Measurements from ENCODE around the gene OR52N5. TPM values are rescaled to one million over a fixed set of nuclear protein-coding genes. Genes with fewer than 3 reads are reported as not detected.

The OR52N5 gene
- total and polyA plus RNA-seq, 9 of the 15 experiments (the other 6 are each of a cell fraction or from before 2014, with no cell fraction given) = not detected

Other genes with a start within 250 kb of the OR52N5 start
Only the 7 nearest of the 19 such genes appear.
- gene TRIM22, start 93.6 kb downstream of the OR52N5 start, total RNA-seq (2014; rRNA removed) = 0.20 and 1.1 TPM in 2 replicates
- gene TRIM22, start 93.6 kb downstream of the OR52N5 start, total RNA-seq (2014; rRNA removed; fragmentation: Illumina TruSeq; extraction: Trizol) = 0.11 and 0.19 TPM in 2 replicates
- gene TRIM22, start 93.6 kb downstream of the OR52N5 start, total RNA-seq (2015; rRNA removed; fragmentation: Illumina TruSeq; extraction: Trizol) = 0.18 and 0.30 TPM in 2 replicates
- 0.35 and 1.2 TPM in 2 replicates for gene TRIM22, start 93.6 kb downstream of the OR52N5 start, total RNA-seq (2021)
- 0.18 and 0.60 TPM in 2 replicates for gene TRIM22, start 93.6 kb downstream of the OR52N5 start, polyA plus RNA-seq (2011; rRNA removed)
- 0.06 and 0.18 TPM in 2 replicates for gene TRIM22, start 93.6 kb downstream of the OR52N5 start, polyA plus RNA-seq (2014; fragmentation: Illumina TruSeq; extraction: Trizol)
- gene TRIM22, start 93.6 kb downstream of the OR52N5 start, polyA plus RNA-seq (2014; fragmentation: Nextera tagmentation; extraction: Ambion mirVana) = under 1 TPM in 1 of 2 experiments, not detected in 1; 0.17 TPM
- gene TRIM22, start 93.6 kb downstream of the OR52N5 start, polyA plus RNA-seq (2014; rRNA removed) = 0.09 TPM in 1 of 2 replicates, not detected in the other
- not detected in 2 replicates for gene OR56B1, start 46.9 kb downstream of the OR52N5 start, total RNA-seq (2014; rRNA removed)
- gene OR56B1, start 46.9 kb downstream of the OR52N5 start, total RNA-seq (2014; rRNA removed; fragmentation: Illumina TruSeq; extraction: Trizol) = not detected in 2 replicates
- not detected in 2 replicates for gene OR56B1, start 46.9 kb downstream of the OR52N5 start, total RNA-seq (2015; rRNA removed; fragmentation: Illumina TruSeq; extraction: Trizol)
- not detected in 2 replicates for gene OR56B1, start 46.9 kb downstream of the OR52N5 start, total RNA-seq (2021)
- not detected in 2 replicates for gene OR56B1, start 46.9 kb downstream of the OR52N5 start, polyA plus RNA-seq (2011; rRNA removed)
- not detected in 2 replicates for gene OR56B1, start 46.9 kb downstream of the OR52N5 start, polyA plus RNA-seq (2014; fragmentation: Illumina TruSeq; extraction: Trizol)
- gene OR56B1, start 46.9 kb downstream of the OR52N5 start, polyA plus RNA-seq (2014; fragmentation: Nextera tagmentation; extraction: Ambion mirVana) = not detected
- gene OR56B1, start 46.9 kb downstream of the OR52N5 start, polyA plus RNA-seq (2014; rRNA removed) = not detected in 2 replicates
- gene OR52N4, start 29.1 kb downstream of the OR52N5 start, total RNA-seq (2014; rRNA removed) = not detected in 2 replicates
- gene OR52N4, start 29.1 kb downstream of the OR52N5 start, total RNA-seq (2014; rRNA removed; fragmentation: Illumina TruSeq; extraction: Trizol) = not detected in 2 replicates
- not detected in 2 replicates for gene OR52N4, start 29.1 kb downstream of the OR52N5 start, total RNA-seq (2015; rRNA removed; fragmentation: Illumina TruSeq; extraction: Trizol)
- not detected in 2 replicates for gene OR52N4, start 29.1 kb downstream of the OR52N5 start, total RNA-seq (2021)
- not detected in 2 replicates for gene OR52N4, start 29.1 kb downstream of the OR52N5 start, polyA plus RNA-seq (2011; rRNA removed)
- gene OR52N4, start 29.1 kb downstream of the OR52N5 start, polyA plus RNA-seq (2014; fragmentation: Illumina TruSeq; extraction: Trizol) = not detected in 2 replicates
- gene OR52N4, start 29.1 kb downstream of the OR52N5 start, polyA plus RNA-seq (2014; fragmentation: Nextera tagmentation; extraction: Ambion mirVana) = not detected
- gene OR52N4, start 29.1 kb downstream of the OR52N5 start, polyA plus RNA-seq (2014; rRNA removed) = not detected in 2 replicates
- gene OR52N1, start 7.9 kb upstream of the OR52N5 start, total RNA-seq (2014; rRNA removed) = not detected in 2 replicates
- gene OR52N1, start 7.9 kb upstream of the OR52N5 start, total RNA-seq (2014; rRNA removed; fragmentation: Illumina TruSeq; extraction: Trizol) = not detected in 2 replicates
- gene OR52N1, start 7.9 kb upstream of the OR52N5 start, total RNA-seq (2015; rRNA removed; fragmentation: Illumina TruSeq; extraction: Trizol) = not detected in 2 replicates
- not detected in 2 replicates for gene OR52N1, start 7.9 kb upstream of the OR52N5 start, total RNA-seq (2021)
- gene OR52N1, start 7.9 kb upstream of the OR52N5 start, polyA plus RNA-seq (2011; rRNA removed) = not detected in 2 replicates
- not detected in 2 replicates for gene OR52N1, start 7.9 kb upstream of the OR52N5 start, polyA plus RNA-seq (2014; fragmentation: Illumina TruSeq; extraction: Trizol)
- not detected for gene OR52N1, start 7.9 kb upstream of the OR52N5 start, polyA plus RNA-seq (2014; fragmentation: Nextera tagmentation; extraction: Ambion mirVana)
- not detected in 2 replicates for gene OR52N1, start 7.9 kb upstream of the OR52N5 start, polyA plus RNA-seq (2014; rRNA removed)
- not detected in 2 replicates for gene OR52N2, start 25.6 kb upstream of the OR52N5 start, total RNA-seq (2014; rRNA removed)
- not detected in 2 replicates for gene OR52N2, start 25.6 kb upstream of the OR52N5 start, total RNA-seq (2014; rRNA removed; fragmentation: Illumina TruSeq; extraction: Trizol)
- gene OR52N2, start 25.6 kb upstream of the OR52N5 start, total RNA-seq (2015; rRNA removed; fragmentation: Illumina TruSeq; extraction: Trizol) = not detected in 2 replicates
- not detected in 2 replicates for gene OR52N2, start 25.6 kb upstream of the OR52N5 start, total RNA-seq (2021)
- gene OR52N2, start 25.6 kb upstream of the OR52N5 start, polyA plus RNA-seq (2011; rRNA removed) = not detected in 2 replicates
- gene OR52N2, start 25.6 kb upstream of the OR52N5 start, polyA plus RNA-seq (2014; fragmentation: Illumina TruSeq; extraction: Trizol) = not detected in 2 replicates
- not detected for gene OR52N2, start 25.6 kb upstream of the OR52N5 start, polyA plus RNA-seq (2014; fragmentation: Nextera tagmentation; extraction: Ambion mirVana)
- not detected in 2 replicates for gene OR52N2, start 25.6 kb upstream of the OR52N5 start, polyA plus RNA-seq (2014; rRNA removed)
- gene OR52E6, start 58.5 kb upstream of the OR52N5 start, total RNA-seq (2014; rRNA removed) = not detected in 2 replicates
- gene OR52E6, start 58.5 kb upstream of the OR52N5 start, total RNA-seq (2014; rRNA removed; fragmentation: Illumina TruSeq; extraction: Trizol) = not detected in 2 replicates
- gene OR52E6, start 58.5 kb upstream of the OR52N5 start, total RNA-seq (2015; rRNA removed; fragmentation: Illumina TruSeq; extraction: Trizol) = not detected in 2 replicates
- not detected in 2 replicates for gene OR52E6, start 58.5 kb upstream of the OR52N5 start, total RNA-seq (2021)
- not detected in 2 replicates for gene OR52E6, start 58.5 kb upstream of the OR52N5 start, polyA plus RNA-seq (2011; rRNA removed)
- gene OR52E6, start 58.5 kb upstream of the OR52N5 start, polyA plus RNA-seq (2014; fragmentation: Illumina TruSeq; extraction: Trizol) = not detected in 2 replicates
- not detected for gene OR52E6, start 58.5 kb upstream of the OR52N5 start, polyA plus RNA-seq (2014; fragmentation: Nextera tagmentation; extraction: Ambion mirVana)
- not detected in 2 replicates for gene OR52E6, start 58.5 kb upstream of the OR52N5 start, polyA plus RNA-seq (2014; rRNA removed)
- gene OR52E8, start 74.3 kb upstream of the OR52N5 start, total RNA-seq (2014; rRNA removed) = not detected in 2 replicates
- gene OR52E8, start 74.3 kb upstream of the OR52N5 start, total RNA-seq (2014; rRNA removed; fragmentation: Illumina TruSeq; extraction: Trizol) = not detected in 2 replicates
- gene OR52E8, start 74.3 kb upstream of the OR52N5 start, total RNA-seq (2015; rRNA removed; fragmentation: Illumina TruSeq; extraction: Trizol) = not detected in 2 replicates
- not detected in 2 replicates for gene OR52E8, start 74.3 kb upstream of the OR52N5 start, total RNA-seq (2021)
- not detected in 2 replicates for gene OR52E8, start 74.3 kb upstream of the OR52N5 start, polyA plus RNA-seq (2011; rRNA removed)
- not detected in 2 replicates for gene OR52E8, start 74.3 kb upstream of the OR52N5 start, polyA plus RNA-seq (2014; fragmentation: Illumina TruSeq; extraction: Trizol)
- not detected for gene OR52E8, start 74.3 kb upstream of the OR52N5 start, polyA plus RNA-seq (2014; fragmentation: Nextera tagmentation; extraction: Ambion mirVana)
- not detected in 2 replicates for gene OR52E8, start 74.3 kb upstream of the OR52N5 start, polyA plus RNA-seq (2014; rRNA removed)

All from K562 (cell line).